Spleen (tissue), 7 donors: ENCODE data around the gene KIAA0319L.

Experiments
- CTCF ChIP-seq, 11 experiments: fragments of 200-600 bp in 7 of 11; fragments of 450-650 bp in 4 of 11; sonication (generic) in 4 of 11; IDR thresholded peaks in 8 of 11; conservative IDR thresholded peaks in 3 of 11; 1 replicate in 7 of 11; 2 replicates in 4 of 11; pipeline versions ENCODE4 v1.4.0 to v1.8.0; 2016 to 2021; ENCODE audit warnings: antibody characterized with exemption in 11 of 11, inconsistent platforms in 4 of 11, mild to moderate bottlenecking in 1 of 11
- POLR2A ChIP-seq, 3 donors: fragments of 450-650 bp; IDR thresholded peaks; one replicate each; pipeline ENCODE4 v1.5.1; 2017; ENCODE audit warnings: antibody characterized with exemption in 3 of 3, mild to moderate bottlenecking in 1 of 3
- POLR2AphosphoS5 ChIP-seq, 3 donors: sonication (generic); formaldehyde crosslinking; IDR thresholded peaks; one replicate each; pipeline ENCODE4 v1.5.1; 2017; ENCODE audit warnings: antibody characterized with exemption in 3 of 3
- donor health status: DM: no; HTN: no; CAD: no; lungs with moderate emphysema.
- donor health status: DM: no; HTN: no; CAD: no.
- donor health status: DM: no; HTN: no; CAD: no.

DNA sequence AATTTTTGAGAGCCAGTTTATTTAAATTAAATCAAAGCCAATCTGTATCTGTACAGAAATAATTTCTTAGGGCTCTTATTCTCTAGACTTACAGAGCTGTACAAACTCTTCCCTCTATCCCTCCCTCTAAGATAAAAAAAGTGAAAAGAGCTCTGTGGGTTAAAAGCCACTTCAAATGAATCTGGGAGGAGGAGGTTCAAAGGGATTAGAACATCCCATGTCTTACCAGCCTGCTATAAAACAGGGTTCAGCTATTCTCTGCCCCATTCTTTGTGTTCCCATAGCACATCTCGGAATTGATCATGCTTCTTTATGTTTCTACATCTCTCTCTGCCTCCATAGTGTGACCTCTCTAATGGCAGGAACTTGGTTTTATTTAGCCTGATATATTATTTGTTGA lies 19.4 kb downstream of the KIAA0319L start:
- TF ChIP-seq POLR2A (IDR thresholded peaks at IDR 0.05) (no peak), CTCF (IDR thresholded peaks at IDR 0.05 in 8 of 11, conservative IDR thresholded peaks at IDR 0.05 in 3 of 11) (no peak), POLR2AphosphoS5 (IDR thresholded peaks at IDR 0.05) (no peak)
